ENCODE results near the gene C9orf40.

- TF ChIP-seq, protein P1, sequence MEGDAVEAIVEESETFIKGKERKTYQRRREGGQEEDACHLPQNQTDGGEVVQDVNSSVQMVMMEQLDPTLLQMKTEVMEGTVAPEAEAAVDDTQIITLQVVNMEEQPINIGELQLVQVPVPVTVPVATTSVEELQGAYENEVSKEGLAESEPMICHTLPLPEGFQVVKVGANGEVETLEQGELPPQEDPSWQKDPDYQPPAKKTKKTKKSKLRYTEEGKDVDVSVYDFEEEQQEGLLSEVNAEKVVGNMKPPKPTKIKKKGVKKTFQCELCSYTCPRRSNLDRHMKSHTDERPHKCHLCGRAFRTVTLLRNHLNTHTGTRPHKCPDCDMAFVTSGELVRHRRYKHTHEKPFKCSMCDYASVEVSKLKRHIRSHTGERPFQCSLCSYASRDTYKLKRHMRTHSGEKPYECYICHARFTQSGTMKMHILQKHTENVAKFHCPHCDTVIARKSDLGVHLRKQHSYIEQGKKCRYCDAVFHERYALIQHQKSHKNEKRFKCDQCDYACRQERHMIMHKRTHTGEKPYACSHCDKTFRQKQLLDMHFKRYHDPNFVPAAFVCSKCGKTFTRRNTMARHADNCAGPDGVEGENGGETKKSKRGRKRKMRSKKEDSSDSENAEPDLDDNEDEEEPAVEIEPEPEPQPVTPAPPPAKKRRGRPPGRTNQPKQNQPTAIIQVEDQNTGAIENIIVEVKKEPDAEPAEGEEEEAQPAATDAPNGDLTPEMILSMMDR (IDR thresholded peaks at IDR 0.05): no peak
- TF ChIP-seq POLR2A (IDR thresholded peaks at IDR 0.05): no peak
Observed at GRCh38 chr9:75000835-75001234, 48.1 kb upstream of the C9orf40 start.
